Heart right ventricle (tissue), 16 donors: ENCODE measurements around the gene SMIM12. TPM values are rescaled to one million over a fixed set of nuclear protein-coding genes. Genes with fewer than 3 reads are reported as not detected.

ENCODE experiments used
- ATAC-seq, 8 donors: fragments of 200-7000 bp; cut with Tn5 transposase; one replicate each; pipeline ENCODE4 v1.9.1; 2020; ENCODE audit warnings: mild to moderate bottlenecking in 8 of 8, moderate library complexity in 8 of 8, moderate number of reproducible peaks in 1 of 8
- DNase-seq, 2 donors: peaks; one replicate each; pipeline ENCODE4 v3.0.0-alpha.2; 2020
- H3K27ac ChIP-seq, 10 donors: fragments of 200-600 bp; sonication (generic) in 2 of 10; one replicate each; pipeline versions ENCODE4 v1.5.0 to v1.8.0; 2020 to 2022; ENCODE audit warnings: mild to moderate bottlenecking in 3 of 10
- H3K27me3 ChIP-seq, 7 donors: fragments of 200-600 bp; one replicate each; pipeline ENCODE4 v1.8.0; 2021 to 2022; ENCODE audit warnings: mild to moderate bottlenecking in 2 of 7
- H3K36me3 ChIP-seq, 9 donors: fragments of 200-600 bp; sonication (generic) in 1 of 9; one replicate each; pipeline versions ENCODE4 v1.5.0 to v1.8.0; 2020 to 2022; ENCODE audit warnings: mild to moderate bottlenecking in 2 of 9
- H3K4me1 ChIP-seq, 9 donors: fragments of 200-600 bp; sonication (generic) in 1 of 9; one replicate each; pipeline versions ENCODE4 v1.5.0 to v1.8.0; 2020 to 2022; ENCODE audit warnings: mild to moderate bottlenecking in 4 of 9
- H3K4me3 ChIP-seq, 10 donors: fragments of 200-600 bp; sonication (generic) in 2 of 10; one replicate each; pipeline versions ENCODE4 v1.5.0 to v1.8.0; 2020 to 2022; ENCODE audit warnings: mild to moderate bottlenecking in 7 of 10, moderate library complexity in 2 of 10
- H3K9me3 ChIP-seq, 11 donors: fragments of 200-600 bp in 10 of 11; sonication (generic) in 2 of 11; one replicate each; pipeline versions ENCODE4 v1.5.0 to v1.8.0; 2013 to 2022; ENCODE audit warnings: mild to moderate bottlenecking in 2 of 11, control low read depth in 1 of 11, moderate library complexity in 1 of 11
- CTCF ChIP-seq, 9 donors: fragments of 200-600 bp; sonication (generic) in 2 of 9; IDR thresholded peaks; one replicate each; pipeline versions ENCODE4 v1.5.0 to v1.8.0; 2021 to 2022; ENCODE audit warnings: antibody characterized with exemption in 9 of 9, mild to moderate bottlenecking in 5 of 9, moderate library complexity in 1 of 9
- WGBS, 2 donors: extraction: QIAGEN DNeasy Blood & Tissue Kit; methylation state at CpG; one replicate each; pipeline ENCODE4 v1.1.7; 2013; ENCODE audit warnings: inconsistent platforms in 1 of 2; 5-methylcytosine and 5-hydroxymethylcytosine counted together
- intact Hi-C, 10 donors: fragments of 100-400 bp; cut with DNase I; formaldehyde crosslinking; loops; one replicate each; pipeline versions ENCODE4 v1.11.1 to v1.14.2; 2022
- polyA plus RNA-seq, 2 donors: library from polyadenylated mRNA; stranded (reverse); fragments of 200-250 nt; gene quantifications; one replicate each; pipeline ENCODE4 v1.2.3, GENCODE V29; 2013
- total RNA-seq, 10 donors: library from RNA; stranded (reverse); fragmentation: NEBNext Ultra II Directional in 3 of 10; extraction: Animal tissue kit (Norgen Biotek cat#: 25700) in 3 of 10; gene quantifications; one replicate each; pipeline versions ENCODE4 v1.2.1 to v1.2.4, GENCODE V29; 2021 to 2023
- donor health status: Arrhythmogenic right ventricular cardiomyopathy.
- donor health status: ischemic (EF 13 %, LVEDD 7.1; RV severe dilation, severe dysfunction).
- donor health status: healthy with polysubstance abuse.
- donor health status: DM: no; HTN: yes; CAD: no.
- donor health status: DM: no; HTN: no; CAD: no.
- donor health status: ischemic (EF 25% LVEDD 6.9; RV normal size, moderate dysfunction).
- donor health status: ischemic (EF 25% LVEDD 5.7; RV mildly dilated, moderate dysfunction).
- donor health status: healthy.
- donor health status: DM: yes; HTN: yes; CAD: no.
- donor health status: Ischemic cardiomyopathy.
- donor health status: ischemic (EF 35%, LVEDD 5.7; RV mildly dilated, moderate dysfunction).
- donor health status: nonischemic (EF 11% LVEDD 7.7; RV severe dilation, severe dysfunction).
- donor health status: DM: yes; HTN: yes; CAD: no.
- donor health status: PGD.
- donor health status: ischemic (EF 29% LVEDD 5.4; RV normal size, mild dysfunction).
- donor health status: nonischemic (EF 23%, LVEDD 6.1; RV moderate dilation, normal function).

SMIM12 gene
- total and polyA plus RNA-seq, 12 donors: 9.7 to 78.1 (median 43.7) TPM

GRCh38 chr1:34852677-34853217 lies 6.8 kb downstream of the SMIM12 start:
- Histone ChIP-seq H3K27ac (peak overlapping the region in 9 of 10 donors; percentile 12 to 71 (median 42)), H3K9me3 (no peaks in the 10 kb centered on the region), H3K4me1 (peaks cover 8 to 67% (median 39%) of the 10 kb centered on the region in 9 donors), H3K36me3 (peaks cover 0 to 68% (median 17%) of the 10 kb centered on the region in 9 donors), H3K4me3 (no peak overlapping the region), H3K27me3 (no peaks in the 10 kb centered on the region)
- DNase-seq (peak; percentile 85 to 91), ATAC-seq (peak; percentile 86 to 97 (median 94))
- WGBS, 2 donors: 21 to 34% methylated on average over 6 of the region's 6 CpGs
- peak; percentile 93 to 98 (median 96) for TF ChIP-seq CTCF (IDR thresholded peaks at IDR 0.05)
- intact Hi-C loops: loop anchor here in 9 of 10 donors (1.0 to 10.0 kb wide), 6 partner anchors 14 to 132 kb away; partner anchors contain the start of gene TMEM35B (in 1 of the 9)

GRCh38 chr1:34851431-34852105 lies 8.0 kb downstream of the SMIM12 start:
- H3K9me3 ChIP-seq: no peaks in the 10 kb centered on the region
- DNase-seq (peak; percentile 76 to 78), ATAC-seq (peak in 7 of 8 donors; percentile 52 to 78 (median 69))
- peak overlapping the region in 1 of 10 donors; percentile 10 for H3K4me3 ChIP-seq
- intact Hi-C loops: loop anchor here (1.0 to 10.0 kb wide), 6 partner anchors 15 to 133 kb away; partner anchors contain the start of gene TMEM35B (in 1 of the 10)
- TF ChIP-seq CTCF (IDR thresholded peaks at IDR 0.05): no peak
- H3K27ac ChIP-seq: peak overlapping the region; percentile 24 to 74 (median 46)
- WGBS, 2 donors: 67 to 76% methylated on average over 13 of the region's 13 CpGs
- no peaks in the 10 kb centered on the region for H3K27me3 ChIP-seq
- peaks cover 6 to 67% (median 44%) of the 10 kb centered on the region in 9 donors for H3K4me1 ChIP-seq
- peaks cover 0 to 66% (median 17%) of the 10 kb centered on the region in 9 donors for H3K36me3 ChIP-seq

GRCh38 chr1:34850382-34850781 lies 9.2 kb downstream of the SMIM12 start:
- no peaks in the 10 kb centered on the region for H3K9me3 ChIP-seq

More at GRCh38 chr1:34850382-34850781, 9.2 kb downstream of the SMIM12 start:
- Histone ChIP-seq H3K27ac (peak overlapping the region in 3 of 10 donors; percentile 42 to 74 (median 68)), H3K36me3 (peaks cover 0 to 54% (median 14%) of the 10 kb centered on the region in 9 donors), H3K4me3 (no peak overlapping the region), H3K4me1 (peaks cover 6 to 78% (median 53%) of the 10 kb centered on the region in 9 donors), H3K27me3 (no peaks in the 10 kb centered on the region)
- intact Hi-C loops: loop anchor here in 6 of 10 donors (2.0 to 10.0 kb wide), 3 partner anchors 63 to 134 kb away; partner anchors contain the start of gene TMEM35B (in 1 of the 6)
- no peak for TF ChIP-seq CTCF (IDR thresholded peaks at IDR 0.05)
- ATAC-seq (no peak), DNase-seq (no peak)
- 72 to 78% methylated on average over 6 of the region's 6 CpGs for WGBS, 2 donors
